ENCODE data around the gene XPNPEP2.
A peak's percentile ranks its signal among the peaks of the same experiment; 100 is the strongest.
"Not testable (repeated sequence)": the region's sequence is repeated elsewhere in the genome, so short reads cannot be mapped to it uniquely, and the experiment has no call there.

The XPNPEP2 gene

DNA sequence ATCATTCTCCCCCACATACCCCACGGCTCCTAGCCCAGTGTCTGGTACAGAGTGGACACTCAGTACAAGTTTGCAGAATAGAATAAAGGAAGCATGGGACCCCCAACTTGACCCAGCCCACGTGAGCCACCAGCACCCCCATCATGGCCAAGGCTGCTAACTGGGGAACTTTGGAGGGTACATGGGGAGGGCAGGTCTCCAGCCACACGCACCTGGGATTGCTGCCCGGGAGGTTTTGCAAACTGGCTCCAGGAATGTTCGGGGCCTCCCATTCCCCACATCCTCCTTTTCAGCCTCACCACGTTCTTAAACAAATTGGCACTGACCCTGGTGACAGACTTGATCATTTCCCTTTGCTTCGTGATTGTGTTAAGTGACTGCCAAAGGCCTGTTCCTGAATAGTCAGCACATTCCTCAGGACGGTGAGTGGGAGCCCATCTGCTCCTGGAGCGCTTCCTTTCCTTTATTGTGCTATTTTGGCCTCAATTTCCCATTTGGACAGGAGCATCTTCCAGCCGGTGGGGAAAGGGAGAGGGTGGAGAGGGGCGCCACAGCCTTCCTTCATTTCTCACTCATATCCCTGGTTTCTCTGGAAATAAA is 18.7 kb upstream of the XPNPEP2 start:
- DNase-seq: no peak

DNA sequence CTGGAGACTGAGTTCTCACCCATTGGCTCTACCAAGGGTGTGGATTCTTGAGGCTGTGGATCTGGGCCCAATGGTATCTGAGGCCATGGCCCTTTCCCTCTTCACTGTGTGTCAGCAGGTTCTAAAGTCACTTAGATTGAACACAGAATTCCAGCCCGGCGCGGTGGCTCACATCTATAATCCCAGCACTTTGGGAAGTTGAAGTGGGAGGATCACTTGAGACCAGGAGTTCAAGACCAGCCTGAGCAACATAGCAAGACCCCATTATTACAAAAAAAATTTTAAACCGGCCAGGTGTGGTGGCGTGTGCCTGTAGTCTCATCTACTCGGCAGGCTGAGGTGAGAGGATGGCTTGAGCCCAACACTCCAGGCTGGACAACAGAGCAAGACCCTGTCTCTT is 18.0 kb upstream of the XPNPEP2 start:
- DNase-seq: no peak

DNA sequence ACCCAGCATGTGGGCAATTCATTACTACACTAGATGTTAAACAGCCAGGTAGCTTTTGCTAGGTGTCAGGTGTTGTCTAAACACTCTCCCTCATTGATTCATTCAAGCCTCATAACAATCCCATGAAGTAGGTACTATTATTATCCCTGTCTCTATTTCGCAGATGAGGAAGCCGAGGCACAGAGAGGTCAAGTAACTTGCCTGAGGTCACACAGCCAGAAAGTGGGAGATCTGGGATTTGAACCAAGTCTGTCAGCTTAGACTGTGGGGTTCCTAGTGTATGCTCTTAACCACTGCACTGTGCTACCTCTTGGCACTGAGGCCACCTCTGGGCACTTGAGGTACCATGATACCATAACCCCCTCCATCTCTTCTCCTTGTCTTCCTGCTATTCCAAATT is 17.4 kb upstream of the XPNPEP2 start:
- no peak for DNase-seq

DNA sequence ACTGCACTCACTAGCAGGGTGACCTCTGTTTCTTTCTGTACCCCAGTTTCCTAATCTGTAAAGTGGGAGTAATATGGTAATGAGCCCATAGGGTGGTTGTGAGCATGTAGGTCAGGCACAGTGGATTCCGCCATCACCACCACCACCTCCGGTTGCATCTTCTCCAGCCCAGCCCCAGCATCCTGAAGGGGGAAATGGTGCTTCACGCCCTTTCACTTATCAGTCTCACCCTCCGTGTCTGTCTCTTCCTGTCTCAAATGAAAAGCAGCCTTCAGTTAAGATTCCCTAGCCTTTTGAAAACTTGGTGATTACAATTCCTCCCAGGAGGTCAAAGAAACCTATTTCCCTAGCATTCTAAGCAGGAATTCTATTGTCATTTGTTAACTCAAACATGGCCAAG is 16.9 kb upstream of the XPNPEP2 start:
- no peak for DNase-seq

DNA sequence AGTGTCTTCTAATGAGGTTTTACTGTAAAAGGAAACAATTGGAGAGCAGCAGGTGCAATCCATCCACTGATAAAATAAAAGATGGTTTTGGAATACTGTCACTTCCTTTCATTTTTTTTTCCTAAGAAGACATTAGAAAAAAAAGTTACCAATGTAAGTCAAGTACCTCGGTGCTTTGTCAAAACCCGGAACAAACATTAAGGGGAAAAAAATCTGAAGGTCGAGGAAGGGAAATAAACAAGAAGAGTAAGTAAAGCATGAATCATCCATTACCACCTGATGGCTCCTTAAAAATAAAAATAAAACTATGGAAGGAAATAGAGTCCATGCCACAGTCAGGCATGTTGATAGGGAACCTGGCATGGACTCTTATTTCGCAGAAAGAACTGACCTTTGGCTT is 15.3 kb upstream of the XPNPEP2 start:
- DNase-seq: peak; percentile 59

DNA sequence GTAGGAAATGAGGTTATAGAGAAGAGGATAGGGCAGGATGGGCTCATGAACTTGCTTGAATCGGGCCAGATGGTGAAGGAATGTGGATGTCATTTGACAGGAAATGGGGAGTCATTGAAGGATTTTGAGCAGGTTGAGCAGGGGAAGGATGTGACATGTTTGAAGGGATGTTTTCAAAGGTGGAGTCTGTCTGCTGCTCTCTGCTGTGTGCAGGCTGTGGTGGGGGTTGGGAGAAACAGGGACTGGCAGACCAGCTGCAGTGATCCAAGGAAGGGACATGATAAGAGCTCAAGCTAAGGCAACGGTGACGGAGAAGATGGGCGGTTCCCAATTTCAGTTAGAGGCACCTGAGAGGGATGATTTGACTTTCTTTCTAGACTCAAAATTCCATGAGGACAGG is 14.0 kb upstream of the XPNPEP2 start:
- DNase-seq: peak; percentile 35

DNA sequence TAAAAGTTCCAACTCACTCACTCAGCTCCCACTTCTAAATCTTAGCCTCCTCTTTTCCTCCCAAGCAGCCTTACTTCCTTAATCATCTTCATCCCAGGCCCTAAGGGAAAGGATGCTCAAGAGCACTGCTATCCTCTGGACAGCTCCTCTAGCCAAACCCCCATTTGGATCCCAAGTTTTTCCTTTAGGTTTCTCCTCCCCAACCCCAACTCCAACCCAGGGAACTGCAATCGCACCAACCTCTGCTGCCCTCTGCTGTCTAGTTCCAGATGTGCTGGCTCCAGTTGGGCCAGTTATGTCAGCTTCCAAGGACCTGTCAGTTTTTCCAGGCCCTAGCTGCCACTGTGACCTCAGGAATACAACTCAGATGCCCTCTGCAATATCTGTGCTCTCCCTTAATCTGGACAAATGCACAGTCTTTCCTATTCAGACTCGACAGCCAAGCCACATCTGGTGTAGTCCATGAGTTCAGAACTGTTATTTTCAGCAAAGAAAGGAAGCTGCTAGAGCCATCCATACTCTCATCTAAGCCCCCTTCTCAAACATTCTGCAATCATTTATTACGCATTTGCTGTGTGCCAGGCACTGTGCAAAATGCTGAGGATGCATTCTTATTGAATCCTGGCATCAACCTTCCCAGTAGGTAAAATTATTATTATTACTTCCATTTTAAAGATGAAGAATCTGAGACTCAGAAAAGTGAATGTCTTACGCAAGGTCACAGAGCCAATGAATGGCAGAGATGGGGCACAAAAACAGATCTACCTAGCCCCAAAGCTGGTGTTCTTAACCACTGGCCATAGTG is 12.3 kb upstream of the XPNPEP2 start:
- DNase-seq: peak; percentile 75

DNA sequence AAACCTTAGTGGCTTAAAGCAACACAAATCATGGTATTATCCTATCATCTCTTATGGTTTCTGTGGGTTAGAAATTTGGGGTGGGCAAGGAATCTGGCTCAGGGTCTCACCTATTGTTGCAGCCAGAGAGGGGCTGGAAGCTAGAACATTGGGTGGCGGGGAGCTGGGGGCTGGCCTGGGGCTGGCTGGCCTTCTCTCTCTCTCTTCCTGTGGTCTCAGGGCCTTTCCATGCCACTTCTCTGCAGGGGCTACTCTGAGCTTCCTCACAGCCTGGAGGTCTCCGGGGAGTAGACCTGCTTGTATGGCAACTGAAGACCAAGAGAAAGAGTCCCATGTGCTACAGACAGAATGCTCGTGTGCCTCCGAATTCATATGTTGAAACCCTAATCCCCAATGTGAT is 10.7 kb upstream of the XPNPEP2 start:
- no peak for DNase-seq

DNA sequence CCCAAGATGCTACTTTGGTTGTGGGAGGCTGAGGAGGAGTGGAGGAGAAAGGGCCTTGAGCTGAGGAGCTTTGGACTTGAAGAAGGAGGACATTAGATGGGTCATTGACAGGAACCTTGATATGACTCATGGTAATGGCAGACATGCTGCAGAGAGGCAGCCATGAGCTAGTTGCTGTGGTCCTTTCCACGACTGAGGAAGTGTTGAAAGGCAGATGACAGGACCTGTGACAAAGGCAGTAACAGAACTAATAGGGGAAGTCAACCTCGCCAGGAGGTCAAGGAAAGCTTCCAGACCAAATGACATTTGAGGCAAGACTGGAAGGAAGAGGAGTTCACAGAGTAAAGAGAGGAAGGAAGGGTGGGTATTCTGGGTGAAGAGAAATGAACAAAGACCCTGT is 7.6 kb upstream of the XPNPEP2 start:
- DNase-seq: no peak

DNA sequence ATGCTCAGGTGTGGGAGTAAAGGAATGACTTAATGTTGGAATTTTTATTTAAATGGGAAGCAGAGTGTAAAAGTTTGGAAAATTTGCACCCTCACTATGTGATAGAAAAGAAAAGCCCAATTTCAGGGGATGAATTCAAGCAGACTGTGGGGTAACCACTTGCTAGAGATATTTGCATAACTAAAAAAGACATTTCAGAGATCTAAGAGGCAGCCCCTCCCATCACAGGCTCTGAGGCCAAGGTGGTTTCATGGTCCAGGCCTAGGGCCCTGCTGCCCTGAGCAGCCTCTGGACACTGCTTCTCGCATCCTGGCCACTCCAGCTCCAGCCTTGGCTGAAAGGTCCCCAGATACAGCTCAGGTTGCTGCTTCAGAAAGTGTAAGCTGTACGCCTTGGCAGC is 5.9 kb upstream of the XPNPEP2 start:
- DNase-seq: no peak

DNA sequence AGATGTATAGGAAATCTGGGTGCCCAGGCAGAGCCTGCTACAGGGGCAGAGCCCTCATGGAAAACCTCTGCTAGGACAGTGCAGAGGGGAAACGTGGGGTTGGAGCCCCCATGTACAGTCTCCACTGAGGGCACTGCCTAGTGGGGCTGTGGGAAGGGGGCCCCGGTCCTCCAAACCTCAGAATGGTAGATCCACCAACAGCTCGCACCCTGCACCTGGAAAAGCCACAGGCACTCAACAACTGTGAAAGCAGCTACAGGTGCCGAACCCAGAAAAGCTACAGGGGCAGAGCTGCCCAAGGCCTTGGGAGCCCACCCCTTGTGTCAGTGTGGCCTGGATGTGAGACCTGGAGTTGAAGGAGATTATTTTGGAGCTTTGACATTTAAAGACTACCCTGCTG is 5.4 kb upstream of the XPNPEP2 start:
- DNase-seq: no peak

DNA sequence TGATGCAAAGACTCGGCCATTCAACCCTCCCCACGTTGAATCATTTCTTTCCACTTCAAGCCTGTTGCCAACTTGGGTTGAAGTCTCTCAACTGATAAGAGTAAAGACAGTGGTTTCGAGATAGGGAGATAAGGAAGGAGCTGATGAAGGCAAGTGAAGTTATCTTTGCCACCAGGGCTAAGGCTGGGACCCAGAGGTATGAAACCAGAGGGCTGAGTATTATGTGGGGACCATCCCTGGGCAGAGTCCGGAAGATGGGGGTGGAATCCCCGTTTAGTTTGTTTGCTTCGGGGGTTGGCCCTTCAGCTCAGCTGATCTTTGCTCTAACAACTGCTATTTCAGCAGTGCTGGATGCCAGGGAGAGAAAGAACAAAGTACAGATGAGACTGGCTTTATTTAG is 2.3 kb upstream of the XPNPEP2 start:
- DNase-seq: no peak

DNA sequence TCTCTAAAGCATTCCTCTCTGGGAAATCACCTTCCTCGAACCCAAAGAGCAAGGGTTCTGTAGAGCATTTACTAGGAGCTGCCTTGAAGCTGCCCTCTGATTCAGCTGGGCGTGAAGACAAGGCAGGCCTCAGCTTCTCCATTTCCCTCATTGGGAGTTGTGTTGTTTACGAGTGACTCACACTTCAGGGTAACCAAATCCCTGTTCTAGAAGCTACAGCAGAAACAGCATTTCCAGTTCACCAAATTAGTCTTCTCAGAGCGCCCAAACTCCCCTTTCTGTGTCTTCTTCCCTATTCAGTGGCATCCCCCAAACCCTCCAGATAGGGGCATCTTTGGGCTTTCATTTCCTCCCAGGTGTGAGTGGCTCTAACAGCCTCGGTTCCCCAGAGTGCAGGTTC is 863 bp upstream of the XPNPEP2 start:
- DNase-seq: peak; percentile 37

DNA sequence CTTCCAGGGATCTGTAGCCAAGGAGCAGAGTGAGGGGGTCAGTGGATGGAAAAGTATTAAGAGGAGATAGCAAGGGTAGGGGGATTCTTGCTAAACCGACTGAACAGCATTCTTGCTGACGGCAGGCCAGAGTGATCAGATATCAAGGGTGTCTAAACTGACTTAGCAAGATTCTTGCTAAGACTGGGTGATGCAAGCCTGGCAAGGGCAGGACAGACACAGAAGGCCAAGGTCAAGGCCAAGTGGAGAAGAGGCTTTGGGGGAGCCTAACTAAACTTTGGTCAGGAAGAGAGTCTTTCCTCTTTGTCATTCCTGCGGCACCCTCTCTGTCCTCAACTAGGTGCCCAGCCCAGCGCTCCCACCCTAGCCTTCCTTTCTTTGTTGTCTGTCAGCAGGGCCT is 799 bp downstream of the XPNPEP2 start:
- no peak for DNase-seq

DNA sequence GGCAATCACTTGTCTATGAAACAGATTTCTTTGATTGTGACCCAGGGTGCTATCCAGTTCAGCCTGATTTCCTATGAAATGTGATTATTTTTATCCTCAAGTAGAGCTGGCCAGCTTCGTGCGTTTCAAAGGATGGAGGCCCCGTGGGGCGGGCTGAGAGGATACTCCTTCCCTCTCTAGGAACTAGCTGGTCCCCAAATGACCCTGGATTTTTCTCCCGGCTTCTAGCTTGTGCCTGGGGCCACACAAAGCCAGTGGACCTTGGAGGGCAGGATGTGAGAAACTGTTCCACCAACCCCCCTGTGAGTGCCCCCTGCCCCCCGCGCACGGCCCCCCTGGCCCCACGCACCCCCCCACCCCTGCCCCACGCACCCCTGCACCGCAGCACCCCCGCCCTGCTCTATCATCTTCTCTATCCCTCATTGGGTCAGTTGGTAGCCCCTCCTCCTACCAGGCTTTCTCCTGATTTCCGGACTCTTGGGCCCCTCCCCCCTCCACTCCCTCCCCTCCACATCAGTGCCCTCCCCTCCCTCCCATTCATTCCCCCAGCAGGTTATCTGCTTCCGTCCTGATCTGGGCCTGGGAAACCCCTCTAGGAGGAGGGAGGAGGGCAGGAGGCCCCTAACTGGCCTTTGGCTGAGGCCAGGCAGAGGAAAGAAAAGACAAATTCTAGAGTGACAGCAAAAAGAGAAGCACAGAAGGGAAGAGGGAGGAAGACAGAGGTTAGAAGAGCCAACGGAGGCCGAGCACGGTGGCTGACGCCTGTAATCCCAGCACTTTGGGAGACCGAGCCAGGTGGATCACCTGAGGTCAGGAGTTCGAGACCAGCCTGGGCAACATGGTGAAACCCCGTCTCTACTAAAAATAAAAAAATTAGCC is 3.3 kb downstream of the XPNPEP2 start:
- no peak for DNase-seq

DNA sequence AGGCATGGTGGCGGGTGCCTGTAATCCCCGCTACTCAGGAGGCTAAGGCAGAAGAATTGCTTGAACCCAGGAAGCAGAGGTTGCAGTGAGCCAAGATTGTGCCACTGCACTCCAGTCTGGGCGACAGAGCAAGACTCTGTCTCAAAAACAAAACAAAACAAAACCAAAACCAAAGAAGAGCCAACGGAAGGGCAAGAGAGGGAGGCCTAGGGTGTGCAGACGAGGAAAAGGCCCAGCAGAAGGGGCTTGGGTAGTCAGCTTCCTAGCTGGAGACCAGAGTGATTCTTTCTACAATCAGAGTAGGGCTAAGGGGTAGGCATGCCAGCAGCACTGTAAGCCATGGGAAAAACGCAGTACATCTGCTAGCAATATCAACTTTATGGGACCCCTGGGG is 4.0 kb downstream of the XPNPEP2 start:
- DNase-seq: not testable (repeated sequence)

DNA sequence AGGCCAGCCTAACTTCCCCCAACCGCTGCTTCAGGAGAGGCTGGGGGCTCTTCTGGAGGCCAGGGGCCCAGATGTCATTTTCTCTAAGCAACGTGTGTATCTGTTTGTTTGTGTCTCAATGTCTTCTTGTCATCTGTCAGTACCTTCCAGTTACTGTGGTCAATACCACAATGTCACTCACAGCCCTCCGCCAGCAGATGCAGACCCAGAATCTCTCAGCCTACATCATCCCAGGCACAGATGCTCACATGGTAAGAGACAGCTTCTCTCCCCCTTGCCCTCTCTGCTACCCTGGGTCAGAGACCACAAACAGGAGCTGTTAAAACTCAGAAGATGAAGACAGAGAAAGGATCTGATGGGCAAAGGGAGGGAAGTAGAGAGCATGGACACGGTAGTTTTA is 5.0 kb downstream of the XPNPEP2 start:
- no peak for DNase-seq

DNA sequence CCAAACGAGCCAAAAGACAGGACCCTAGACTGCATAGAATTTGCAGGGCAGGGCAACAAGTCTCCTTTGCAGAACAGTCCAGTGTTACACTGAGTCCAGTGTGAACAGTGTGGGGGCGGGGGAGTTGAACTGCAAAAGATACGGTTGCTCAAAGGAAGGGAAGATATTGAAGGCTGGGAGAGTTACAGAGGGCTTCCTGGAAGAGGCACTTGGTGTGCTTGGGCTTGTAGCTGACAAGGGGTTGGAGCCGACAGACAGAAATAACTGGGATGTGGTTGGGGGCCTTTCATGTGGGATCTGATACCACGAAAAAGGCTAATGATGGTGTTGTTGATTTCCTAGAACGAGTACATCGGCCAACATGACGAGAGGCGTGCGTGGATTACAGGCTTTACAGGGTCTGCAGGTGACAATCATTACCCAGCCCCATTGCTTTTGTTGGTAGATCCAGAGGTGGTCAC is 6.1 kb downstream of the XPNPEP2 start:
- DNase-seq: no peak

DNA sequence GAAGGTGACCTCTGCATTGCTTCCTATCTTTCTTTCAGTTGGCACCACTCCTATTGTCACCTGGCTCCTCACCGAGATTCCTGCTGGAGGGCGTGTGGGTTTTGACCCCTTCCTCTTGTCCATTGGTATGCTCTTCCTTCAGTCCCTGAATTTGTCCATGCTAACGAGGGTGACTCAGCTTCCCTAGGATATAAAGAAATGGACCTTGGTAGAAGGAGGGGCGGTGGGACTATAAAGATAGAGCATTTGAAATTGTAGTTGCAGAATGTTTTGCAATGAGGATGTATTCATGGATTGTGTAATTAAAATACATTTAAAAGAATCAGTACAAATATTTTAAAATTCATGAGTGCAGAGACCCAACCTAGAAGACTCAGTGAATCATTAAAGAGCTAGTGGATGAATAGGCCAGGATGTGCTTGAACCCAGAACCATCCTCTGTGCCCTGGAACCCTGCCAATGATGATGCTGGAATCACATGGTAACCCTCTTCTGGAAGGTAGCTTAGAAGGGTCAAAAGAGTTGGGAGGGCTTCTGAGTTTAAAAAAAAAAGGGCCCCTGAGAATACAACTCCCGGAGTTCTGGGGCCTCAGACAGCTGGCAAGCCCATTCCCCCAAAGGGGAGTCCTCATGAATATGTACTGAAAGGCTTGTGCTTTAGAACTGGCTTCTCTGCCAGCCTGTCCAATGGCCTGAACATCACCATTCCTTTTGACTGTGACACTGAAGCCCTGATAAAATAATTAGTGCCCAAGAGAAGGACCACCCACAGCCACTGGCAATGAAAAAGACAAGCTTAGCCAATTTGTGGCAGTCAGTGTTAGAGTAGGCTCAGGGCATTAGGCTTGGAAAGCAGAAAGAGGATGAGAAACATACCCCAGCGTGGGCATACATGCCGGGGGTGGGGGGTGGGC is 8.0 kb downstream of the XPNPEP2 start:
- DNase-seq: no peak

DNA sequence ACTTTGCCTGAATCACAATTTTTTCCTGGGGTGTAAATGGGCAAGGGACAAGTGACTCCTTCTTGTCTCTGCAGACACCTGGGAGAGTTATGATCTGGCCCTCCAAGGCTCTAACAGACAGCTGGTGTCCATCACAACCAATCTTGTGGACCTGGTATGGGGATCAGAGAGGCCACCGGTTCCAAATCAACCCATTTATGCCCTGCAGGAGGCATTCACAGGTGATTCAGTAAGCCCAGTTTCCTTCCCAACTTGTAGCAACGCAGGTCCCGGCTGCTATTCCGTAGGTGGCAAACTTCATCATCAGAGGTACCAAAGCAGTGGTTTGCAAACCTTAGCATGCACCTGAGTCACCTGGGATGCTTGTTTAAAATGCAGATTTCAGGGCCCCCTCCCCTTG is 8.8 kb downstream of the XPNPEP2 start:
- no peak for DNase-seq

DNA sequence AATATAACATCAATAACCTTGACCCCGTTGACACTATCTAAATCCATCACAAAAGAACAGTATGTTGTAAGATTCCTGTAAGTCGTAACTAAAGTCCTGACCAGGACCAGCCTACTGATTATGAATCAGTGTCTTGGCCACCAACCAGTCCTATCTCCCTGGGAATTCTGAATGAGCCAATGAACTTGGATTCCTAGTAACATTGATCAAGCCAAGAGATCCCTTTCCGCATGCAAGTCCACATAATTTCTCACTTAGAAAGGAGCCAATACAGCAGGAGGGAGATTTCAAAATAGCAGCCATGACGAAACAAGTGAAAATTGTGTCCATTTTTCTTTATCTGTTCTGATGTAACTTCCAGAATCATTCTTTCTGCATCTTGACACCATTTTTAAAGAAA is 9.5 kb downstream of the XPNPEP2 start:
- DNase-seq: no peak

DNA sequence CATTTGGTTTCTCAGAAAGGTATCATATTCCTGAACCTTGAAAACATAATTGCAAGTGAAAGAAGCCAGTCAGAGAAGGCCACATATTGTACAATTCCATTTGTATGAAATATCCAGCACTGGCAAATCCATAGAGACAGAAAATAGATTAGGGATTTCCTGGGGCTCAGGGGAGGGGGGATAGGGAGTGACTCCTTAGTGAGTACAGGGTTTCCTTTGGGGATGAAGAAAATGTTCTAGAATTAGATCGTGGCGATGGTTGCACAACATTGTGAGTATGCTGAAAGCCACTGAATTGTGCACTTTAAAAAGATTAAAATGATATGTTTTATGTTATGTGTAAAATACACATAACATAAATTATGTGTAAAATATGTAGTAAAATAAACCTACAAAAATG is 10.3 kb downstream of the XPNPEP2 start:
- no peak for DNase-seq

DNA sequence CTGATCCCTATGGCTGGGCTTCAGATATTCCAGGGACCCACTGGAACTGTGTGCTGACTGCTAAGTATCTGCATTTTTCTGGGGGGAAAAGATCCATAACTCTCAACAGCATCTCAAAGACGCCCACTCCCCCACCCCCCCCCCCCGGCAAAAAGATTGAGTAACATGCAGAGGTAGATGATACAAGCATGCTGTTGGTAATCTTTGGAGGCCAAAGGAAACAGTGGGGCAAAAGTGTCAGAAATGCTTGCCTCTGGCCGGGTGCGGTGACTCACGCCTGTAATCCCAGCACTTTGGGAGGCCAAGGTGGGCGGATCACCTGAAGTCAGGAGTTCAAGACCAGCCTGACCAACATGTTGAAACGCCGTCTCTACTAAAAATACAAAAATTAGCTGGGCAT is 12.2 kb downstream of the XPNPEP2 start:
- DNase-seq: no peak

Measured in DMS53 (cell line).